ENCODE data around the gene ADGRV1.

- TF ChIP-seq CTCF (IDR thresholded peaks at IDR 0.05; ENCODE audit: insufficient read depth, low read length, poor library complexity, severe bottlenecking) (no peak), EZH2phosphoT487 (conservative IDR thresholded peaks at IDR 0.05; ENCODE audit: low read length) (no peak)
These were observed 610.3 kb downstream of the ADGRV1 start for GRCh38 chr5:91168859-91169258.

Data from SU-DHL-6 (cell line).